NOMO-1 (cell line): ENCODE results near the gene OR13C2.

Experiments
- DNase-seq, 2 experiments: peaks; one replicate each; lab custom pipeline; 2025; ENCODE audit not compliant: unreplicated experiment in 2 of 2; lab: John Stamatoyannopoulos, UW

The OR13C2 gene

DNA sequence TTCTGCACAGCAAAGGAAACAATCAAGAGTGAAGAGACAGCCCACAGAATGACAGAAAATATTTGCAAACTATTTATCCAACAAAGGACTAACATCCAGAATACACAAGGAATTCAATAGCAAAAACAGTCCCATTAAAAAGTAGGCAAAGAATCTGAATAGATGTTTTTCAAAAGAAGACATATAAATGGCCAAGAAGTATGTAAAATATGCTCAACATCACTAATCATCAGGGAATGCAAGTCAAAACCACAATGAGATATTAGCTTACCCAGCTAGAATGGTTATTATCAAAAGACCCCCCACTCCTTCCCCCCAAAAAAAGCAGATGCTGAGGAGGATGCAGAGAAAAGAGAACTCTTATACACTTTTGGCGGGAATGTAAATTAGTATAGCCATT is 49.9 kb downstream of the OR13C2 start:
- DNase-seq = no peak
